DLD1 (cell line): Measurements from ENCODE around the gene CRISP1.
"Not testable (repeated sequence)": the region's sequence is repeated elsewhere in the genome, so short reads cannot be mapped to it uniquely, and the experiment has no call there.

ENCODE experiments used
- in situ Hi-C: cut with HindIII; loops from 2 replicates; pipeline ENCODE4 v1.10.0; 2017; ENCODE audit warnings: low sequenced_read_pairs

Gene CRISP1

GRCh38 chr6:49847014-49847413 lies 19.3 kb downstream of the CRISP1 start:
- in situ Hi-C loops, result no loop called here

GRCh38 chr6:49841424-49841823 lies 24.9 kb downstream of the CRISP1 start:
- in situ Hi-C loops, result no loop called here

- in situ Hi-C loops, result no loop called here
Observed at GRCh38 chr6:49839957-49840356, 26.4 kb downstream of the CRISP1 start.

- in situ Hi-C loops, result no loop called here
Observed at GRCh38 chr6:49839162-49839561, 27.2 kb downstream of the CRISP1 start.

GRCh38 chr6:49835140-49835539 lies 31.2 kb downstream of the CRISP1 start:
- in situ Hi-C loops, result no loop called here

GRCh38 chr6:49833386-49833785 lies 32.9 kb downstream of the CRISP1 start:
- in situ Hi-C loops, result no loop called here

GRCh38 chr6:49826743-49827406 lies 39.5 kb downstream of the CRISP1 start:
- in situ Hi-C loops, result no loop called here

- in situ Hi-C loops, result no loop called here
Observed at GRCh38 chr6:49815166-49815565, 51.2 kb downstream of the CRISP1 start.

- in situ Hi-C loops, result no loop called here
Observed at GRCh38 chr6:49813248-49813647, 53.1 kb downstream of the CRISP1 start.

- in situ Hi-C loops, result no loop called here
Observed at GRCh38 chr6:49806145-49806544, 60.2 kb downstream of the CRISP1 start.

- in situ Hi-C loops, result no loop called here
Observed at GRCh38 chr6:49805246-49805645, 61.1 kb downstream of the CRISP1 start.

- in situ Hi-C loops, result no loop called here
Observed at GRCh38 chr6:49801525-49801924, 64.8 kb downstream of the CRISP1 start.

- in situ Hi-C loops, result no loop called here
Observed at GRCh38 chr6:49799090-49799489, 67.2 kb downstream of the CRISP1 start.

- in situ Hi-C loops, result not testable (repeated sequence)
Observed at GRCh38 chr6:49796842-49797455, 69.4 kb downstream of the CRISP1 start.

- in situ Hi-C loops, result no loop called here
Observed at GRCh38 chr6:49790341-49790740, 76.0 kb downstream of the CRISP1 start.

GRCh38 chr6:49787176-49787575 lies 79.2 kb downstream of the CRISP1 start, which contains the start of gene PGK2:
PGK2 (minus strand) TSS chr6:49787285; CDS start chr6:49787187, 98 bp downstream.
- in situ Hi-C loops, result no loop called here

GRCh38 chr6:49784272-49784671 lies 82.1 kb downstream of the CRISP1 start:
- in situ Hi-C loops, result no loop called here
